Measurements from ENCODE around the gene DLK2. TPM values are rescaled to one million over a fixed set of nuclear protein-coding genes. Genes with fewer than 3 reads are reported as not detected.

DLK2 gene
- total RNA-seq, 1 donor from 2014 or later, result 3.9 TPM

DNA sequence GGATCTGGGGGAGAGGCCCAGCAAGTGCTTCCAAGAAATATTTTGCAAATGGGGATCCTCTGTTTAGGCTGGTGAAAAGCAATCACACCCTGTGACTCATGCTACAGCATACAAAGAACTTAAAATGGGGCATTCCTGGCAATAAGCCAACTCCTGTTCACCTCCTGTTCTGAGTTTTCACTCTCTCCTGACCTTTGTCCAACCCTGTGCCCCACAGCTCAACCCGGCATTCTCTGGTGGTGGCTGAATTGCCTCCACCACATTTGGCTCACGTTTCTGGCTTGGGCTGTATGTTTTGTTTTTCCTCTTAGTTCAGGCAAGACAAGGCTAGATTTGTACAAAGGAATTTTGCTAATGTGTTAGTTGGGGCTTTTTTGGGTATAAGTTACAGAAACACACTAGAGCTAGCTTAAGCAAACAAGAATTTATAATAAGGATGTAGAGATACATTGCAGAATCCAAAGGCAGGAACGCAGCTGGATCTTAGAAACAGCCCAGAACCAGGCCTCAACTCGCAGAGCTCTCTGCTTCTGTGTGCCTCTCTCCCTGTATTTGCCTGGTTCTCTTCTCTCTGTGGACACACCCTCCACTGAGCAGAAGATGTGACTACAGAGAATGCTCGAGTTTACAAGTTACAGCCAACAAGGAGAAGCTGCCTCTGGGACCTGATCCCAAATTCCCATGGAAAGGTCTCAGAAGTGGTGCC lies 18.6 kb downstream of the DLK2 start:
- Histone ChIP-seq H3K4me1 (peaks cover 28% of the 10 kb centered on the region), H3K9me3 (no peaks in the 10 kb centered on the region), H3K27me3 (no peaks in the 10 kb centered on the region), H3K4me3 (no peak overlapping the region), H3K36me3 (peaks cover 0 to 22% of the 10 kb centered on the region in 2 donors), H3K27ac (peak overlapping the region; percentile 65)
- intact Hi-C loops (cut with DNase I), result no loop called here
- TF ChIP-seq POLR2AphosphoS5 (IDR thresholded peaks at IDR 0.05; ENCODE audit: insufficient read depth in 1 of 2, low read depth in 1 of 2), result peak in 1 of 2 donors; percentile 25
- TF ChIP-seq, protein P1, sequence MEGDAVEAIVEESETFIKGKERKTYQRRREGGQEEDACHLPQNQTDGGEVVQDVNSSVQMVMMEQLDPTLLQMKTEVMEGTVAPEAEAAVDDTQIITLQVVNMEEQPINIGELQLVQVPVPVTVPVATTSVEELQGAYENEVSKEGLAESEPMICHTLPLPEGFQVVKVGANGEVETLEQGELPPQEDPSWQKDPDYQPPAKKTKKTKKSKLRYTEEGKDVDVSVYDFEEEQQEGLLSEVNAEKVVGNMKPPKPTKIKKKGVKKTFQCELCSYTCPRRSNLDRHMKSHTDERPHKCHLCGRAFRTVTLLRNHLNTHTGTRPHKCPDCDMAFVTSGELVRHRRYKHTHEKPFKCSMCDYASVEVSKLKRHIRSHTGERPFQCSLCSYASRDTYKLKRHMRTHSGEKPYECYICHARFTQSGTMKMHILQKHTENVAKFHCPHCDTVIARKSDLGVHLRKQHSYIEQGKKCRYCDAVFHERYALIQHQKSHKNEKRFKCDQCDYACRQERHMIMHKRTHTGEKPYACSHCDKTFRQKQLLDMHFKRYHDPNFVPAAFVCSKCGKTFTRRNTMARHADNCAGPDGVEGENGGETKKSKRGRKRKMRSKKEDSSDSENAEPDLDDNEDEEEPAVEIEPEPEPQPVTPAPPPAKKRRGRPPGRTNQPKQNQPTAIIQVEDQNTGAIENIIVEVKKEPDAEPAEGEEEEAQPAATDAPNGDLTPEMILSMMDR (IDR thresholded peaks at IDR 0.05), result no peak
- no peak for DNase-seq (ENCODE audit: extremely low spot score in 2 of 2)

- H3K9me3 ChIP-seq, result no peaks in the 10 kb centered on the region
- no peak overlapping the region for H3K4me3 ChIP-seq
- H3K27me3 ChIP-seq, result no peaks in the 10 kb centered on the region
- H3K27ac ChIP-seq, result peak overlapping the region; percentile 65
- intact Hi-C loops (cut with DNase I), result no loop called here
- DNase-seq (ENCODE audit: extremely low spot score in 2 of 2), result no peak
- H3K4me1 ChIP-seq, result peaks cover 28% of the 10 kb centered on the region
- TF ChIP-seq POLR2AphosphoS5 (IDR thresholded peaks at IDR 0.05; ENCODE audit: insufficient read depth in 1 of 2, low read depth in 1 of 2) (no peak), POLR2A (IDR thresholded peaks at IDR 0.05) (no peak)
- TF ChIP-seq, protein P1 (IDR thresholded peaks at IDR 0.05), result no peak
- H3K36me3 ChIP-seq, result peaks cover 0 to 14% of the 10 kb centered on the region in 2 donors
These were observed 19.5 kb downstream of the DLK2 start for GRCh38 chr6:43435682-43436437.

DNA sequence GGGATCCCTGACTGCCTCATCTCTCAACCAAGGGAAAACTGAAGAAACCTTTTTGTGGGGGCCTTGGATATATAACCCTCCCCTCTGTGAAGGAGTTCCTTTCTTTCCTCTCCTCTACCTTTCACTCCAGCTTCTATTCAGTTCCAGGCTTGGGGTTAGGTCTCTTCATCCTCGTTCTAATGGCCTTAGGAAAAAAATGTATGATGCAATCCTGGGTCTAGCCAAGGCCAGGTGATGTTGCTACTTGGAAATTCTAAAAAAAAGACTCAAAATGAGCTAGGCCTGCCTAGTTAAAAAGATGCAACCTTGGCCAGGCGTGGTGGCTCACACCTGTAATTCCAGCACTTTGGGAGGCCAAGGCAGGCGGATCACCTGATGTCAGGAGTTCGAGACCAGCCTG lies 20.4 kb downstream of the DLK2 start:
- Histone ChIP-seq H3K9me3 (no peaks in the 10 kb centered on the region), H3K36me3 (peaks cover 0 to 7% of the 10 kb centered on the region in 2 donors), H3K27ac (no peak overlapping the region), H3K4me3 (no peak overlapping the region), H3K27me3 (no peaks in the 10 kb centered on the region), H3K4me1 (peaks cover 32% of the 10 kb centered on the region)
- TF ChIP-seq, protein P1 (IDR thresholded peaks at IDR 0.05), result no peak
- TF ChIP-seq POLR2AphosphoS5 (IDR thresholded peaks at IDR 0.05; ENCODE audit: insufficient read depth in 1 of 2, low read depth in 1 of 2), result no peak
- no peak for TF ChIP-seq POLR2A (IDR thresholded peaks at IDR 0.05)
- no peak for DNase-seq (ENCODE audit: extremely low spot score in 2 of 2)
- intact Hi-C loops (cut with DNase I), result no loop called here

DNA sequence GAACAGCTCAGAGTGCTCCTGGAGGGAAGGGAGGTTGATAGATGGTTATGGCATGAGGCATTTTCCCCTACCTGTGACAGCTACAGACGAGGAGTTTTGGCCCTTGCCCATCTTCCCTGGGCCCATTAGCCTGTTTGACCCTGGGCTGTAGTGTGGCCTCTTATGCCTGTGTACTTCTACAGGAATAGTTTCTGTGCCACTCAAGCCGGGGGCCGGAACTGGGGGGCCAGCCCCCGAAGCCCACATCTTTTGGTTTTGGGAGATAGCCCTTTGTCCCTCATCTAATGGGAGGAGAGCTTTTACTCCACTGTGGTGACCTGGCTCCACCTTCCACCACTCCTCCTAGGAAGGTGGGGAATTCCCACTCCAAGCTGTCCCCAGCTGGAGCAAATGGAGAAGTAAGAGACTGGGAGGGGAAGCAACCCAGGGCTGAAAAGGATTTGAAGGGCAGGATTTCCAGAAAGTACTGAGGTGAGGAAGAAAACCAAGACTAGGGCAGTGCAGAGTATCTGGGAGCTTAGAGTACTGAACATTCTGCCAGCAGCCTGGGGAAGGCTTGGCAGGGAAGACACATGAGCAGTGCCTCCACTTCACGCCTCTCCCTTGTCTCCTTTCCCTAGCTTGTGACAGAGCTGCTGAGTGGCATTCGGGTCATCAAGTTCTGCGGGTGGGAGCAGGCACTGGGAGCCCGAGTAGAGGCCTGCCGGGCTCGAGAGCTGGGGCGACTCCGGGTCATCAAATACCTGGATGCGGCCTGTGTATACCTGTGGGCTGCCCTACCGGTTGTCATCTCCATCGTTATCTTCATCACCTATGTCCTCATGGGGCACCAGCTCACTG lies 21.1 kb downstream of the DLK2 start:
- H3K4me3 ChIP-seq, result no peak overlapping the region
- TF ChIP-seq, protein P1 (IDR thresholded peaks at IDR 0.05), result no peak
- no peak for TF ChIP-seq POLR2AphosphoS5 (IDR thresholded peaks at IDR 0.05; ENCODE audit: insufficient read depth in 1 of 2, low read depth in 1 of 2)
- TF ChIP-seq POLR2A (IDR thresholded peaks at IDR 0.05), result no peak
- no peak for DNase-seq (ENCODE audit: extremely low spot score in 2 of 2)
- no peak overlapping the region for H3K27ac ChIP-seq
- intact Hi-C loops (cut with DNase I), result no loop called here
- peaks cover 39% of the 10 kb centered on the region for H3K4me1 ChIP-seq
- H3K36me3 ChIP-seq, result no peaks in the 10 kb centered on the region
- no peaks in the 10 kb centered on the region for H3K27me3 ChIP-seq
- no peaks in the 10 kb centered on the region for H3K9me3 ChIP-seq

Measured in vagina (tissue), 2 donors.